Progenitor cell of endocrine pancreas (in vitro differentiated cells): ENCODE results near the gene KIAA0586. TPM values are rescaled to one million over a fixed set of nuclear protein-coding genes. Genes with fewer than 3 reads are reported as not detected.
A peak's percentile ranks its signal among the peaks of the same experiment; 100 is the strongest.

Experiments used
- DNase-seq: peaks from one replicate; pipeline ENCODE4 v3.0.0; 2021; ENCODE audit warnings: low spot score; ENCODE audit not compliant: unreplicated experiment
- H3K27ac Mint-ChIP-seq: 2 replicates; pipeline ENCODE4 v1.8.0; 2021; ENCODE audit warnings: mild to moderate bottlenecking, moderate library complexity, mixed read lengths
- H3K27me3 Mint-ChIP-seq: 2 replicates; pipeline ENCODE4 v1.8.0; 2021; ENCODE audit warnings: mixed read lengths
- H3K36me3 Mint-ChIP-seq: 2 replicates; pipeline ENCODE4 v1.8.0; 2022; ENCODE audit warnings: mixed read lengths; ENCODE audit not compliant: insufficient read depth
- H3K4me1 Mint-ChIP-seq: 2 replicates; pipeline ENCODE4 v1.8.0; 2021; ENCODE audit warnings: low read depth, mixed read lengths
- H3K4me3 Mint-ChIP-seq: 2 replicates; pipeline ENCODE4 v1.8.0; 2021; ENCODE audit warnings: low read depth, mild to moderate bottlenecking, moderate library complexity, mixed read lengths
- H3K9me3 Mint-ChIP-seq: 2 replicates; pipeline ENCODE4 v1.8.0; 2021; ENCODE audit warnings: low read depth, mixed read lengths
- CTCF ChIP-seq: fragments of 200-600 bp; sonication (generic); IDR thresholded peaks from one replicate; pipeline ENCODE4 v1.5.0; 2021; ENCODE audit warnings: antibody characterized with exemption, mild to moderate bottlenecking; ENCODE audit not compliant: unreplicated experiment
- total RNA-seq: library from RNA; stranded (reverse); gene quantifications from 2 replicates; pipeline ENCODE4 v1.2.1, GENCODE V29; 2021

The KIAA0586 gene
- total RNA-seq, 1 donor from 2014 or later, result 17.7 TPM

GRCh38 chr14:58464652-58465051 lies 37.1 kb downstream of the KIAA0586 start:
- Mint-ChIP-seq H3K27ac (peak overlapping the region; percentile 47), H3K4me3 (no peak overlapping the region), H3K9me3 (no peaks in the 10 kb centered on the region), H3K36me3 (peaks cover 10% of the 10 kb centered on the region), H3K4me1 (peaks cover 3% of the 10 kb centered on the region), H3K27me3 (no peaks in the 10 kb centered on the region)
- no peak for TF ChIP-seq CTCF
- no peak for DNase-seq

- peaks cover 3% of the 10 kb centered on the region for H3K4me1 Mint-ChIP-seq
- peaks cover 10% of the 10 kb centered on the region for H3K36me3 Mint-ChIP-seq
- no peak for TF ChIP-seq CTCF
- no peaks in the 10 kb centered on the region for H3K9me3 Mint-ChIP-seq
- H3K27ac Mint-ChIP-seq, result no peak overlapping the region
- DNase-seq, result no peak
- H3K4me3 Mint-ChIP-seq, result no peak overlapping the region
- no peaks in the 10 kb centered on the region for H3K27me3 Mint-ChIP-seq
Measured at GRCh38 chr14:58465421-58465820, 37.9 kb downstream of the KIAA0586 start.

GRCh38 chr14:58466459-58466858 lies 38.9 kb downstream of the KIAA0586 start:
- Mint-ChIP-seq H3K27me3 (no peaks in the 10 kb centered on the region), H3K4me3 (no peak overlapping the region), H3K36me3 (peaks cover 7% of the 10 kb centered on the region), H3K9me3 (no peaks in the 10 kb centered on the region), H3K27ac (no peak overlapping the region), H3K4me1 (peaks cover 3% of the 10 kb centered on the region)
- no peak for DNase-seq
- no peak for TF ChIP-seq CTCF

GRCh38 chr14:58467575-58467974 lies 40.1 kb downstream of the KIAA0586 start:
- H3K27ac Mint-ChIP-seq, result no peak overlapping the region
- H3K9me3 Mint-ChIP-seq, result no peaks in the 10 kb centered on the region
- DNase-seq, result no peak
- no peak for TF ChIP-seq CTCF
- H3K4me1 Mint-ChIP-seq, result peaks cover 3% of the 10 kb centered on the region
- H3K36me3 Mint-ChIP-seq, result peaks cover 8% of the 10 kb centered on the region
- no peaks in the 10 kb centered on the region for H3K27me3 Mint-ChIP-seq
- H3K4me3 Mint-ChIP-seq, result no peak overlapping the region

GRCh38 chr14:58469309-58469708 lies 41.8 kb downstream of the KIAA0586 start:
- Mint-ChIP-seq H3K36me3 (peaks cover 10% of the 10 kb centered on the region), H3K27me3 (no peaks in the 10 kb centered on the region), H3K4me3 (no peak overlapping the region), H3K27ac (no peak overlapping the region), H3K9me3 (no peaks in the 10 kb centered on the region), H3K4me1 (peaks cover 3% of the 10 kb centered on the region)
- no peak for DNase-seq
- TF ChIP-seq CTCF, result no peak
